Cardiac fibroblast (primary cell): ENCODE results near the gene GRHPR.

Experiments
- DNase-seq, 2 donors: peaks; one replicate each; pipeline versions ENCODE4 v3.0.0 to v3.0.0-alpha.2; 2010; ENCODE audit warnings: low read depth in 2 of 2
- H3K4me3 ChIP-seq, 2 donors: replicated peaks in 1 of 2; 1 replicate in 1 of 2; 2 replicates in 1 of 2; pipeline ENCODE4 v1.5.1; 2011; ENCODE audit warnings: low read depth in 2 of 2, low read length in 2 of 2, mild to moderate bottlenecking in 2 of 2, moderate library complexity in 1 of 2
- TF ChIP-seq, protein P1 (sequence below): IDR thresholded peaks from one replicate; pipeline ENCODE4 v1.5.1; 2011; ENCODE audit warnings: low read depth, mild to moderate bottlenecking, low read length, inconsistent platforms

Gene GRHPR

DNA sequence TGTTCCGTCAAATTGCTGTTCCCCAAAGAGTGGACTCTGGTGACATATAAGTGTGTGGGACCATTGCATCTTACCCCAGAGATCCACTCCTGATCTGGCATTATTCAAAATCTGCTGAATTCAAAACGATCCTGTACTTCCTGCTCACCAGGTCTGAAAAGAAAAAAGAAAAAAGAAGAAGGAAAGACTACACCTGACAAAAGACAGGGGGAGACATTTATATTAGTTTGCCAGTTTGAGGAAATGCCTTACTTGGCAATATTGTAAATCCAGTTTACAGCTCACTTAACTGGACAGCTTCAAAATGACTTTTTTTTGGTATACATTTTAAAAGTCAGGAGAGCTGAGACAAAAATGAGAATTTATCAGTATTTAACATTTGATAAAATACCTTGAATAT is 15.0 kb upstream of the GRHPR start:
- H3K4me3 ChIP-seq, result no peak overlapping the region
- DNase-seq, result no peak
- TF ChIP-seq, protein P1, sequence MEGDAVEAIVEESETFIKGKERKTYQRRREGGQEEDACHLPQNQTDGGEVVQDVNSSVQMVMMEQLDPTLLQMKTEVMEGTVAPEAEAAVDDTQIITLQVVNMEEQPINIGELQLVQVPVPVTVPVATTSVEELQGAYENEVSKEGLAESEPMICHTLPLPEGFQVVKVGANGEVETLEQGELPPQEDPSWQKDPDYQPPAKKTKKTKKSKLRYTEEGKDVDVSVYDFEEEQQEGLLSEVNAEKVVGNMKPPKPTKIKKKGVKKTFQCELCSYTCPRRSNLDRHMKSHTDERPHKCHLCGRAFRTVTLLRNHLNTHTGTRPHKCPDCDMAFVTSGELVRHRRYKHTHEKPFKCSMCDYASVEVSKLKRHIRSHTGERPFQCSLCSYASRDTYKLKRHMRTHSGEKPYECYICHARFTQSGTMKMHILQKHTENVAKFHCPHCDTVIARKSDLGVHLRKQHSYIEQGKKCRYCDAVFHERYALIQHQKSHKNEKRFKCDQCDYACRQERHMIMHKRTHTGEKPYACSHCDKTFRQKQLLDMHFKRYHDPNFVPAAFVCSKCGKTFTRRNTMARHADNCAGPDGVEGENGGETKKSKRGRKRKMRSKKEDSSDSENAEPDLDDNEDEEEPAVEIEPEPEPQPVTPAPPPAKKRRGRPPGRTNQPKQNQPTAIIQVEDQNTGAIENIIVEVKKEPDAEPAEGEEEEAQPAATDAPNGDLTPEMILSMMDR, result no peak

DNA sequence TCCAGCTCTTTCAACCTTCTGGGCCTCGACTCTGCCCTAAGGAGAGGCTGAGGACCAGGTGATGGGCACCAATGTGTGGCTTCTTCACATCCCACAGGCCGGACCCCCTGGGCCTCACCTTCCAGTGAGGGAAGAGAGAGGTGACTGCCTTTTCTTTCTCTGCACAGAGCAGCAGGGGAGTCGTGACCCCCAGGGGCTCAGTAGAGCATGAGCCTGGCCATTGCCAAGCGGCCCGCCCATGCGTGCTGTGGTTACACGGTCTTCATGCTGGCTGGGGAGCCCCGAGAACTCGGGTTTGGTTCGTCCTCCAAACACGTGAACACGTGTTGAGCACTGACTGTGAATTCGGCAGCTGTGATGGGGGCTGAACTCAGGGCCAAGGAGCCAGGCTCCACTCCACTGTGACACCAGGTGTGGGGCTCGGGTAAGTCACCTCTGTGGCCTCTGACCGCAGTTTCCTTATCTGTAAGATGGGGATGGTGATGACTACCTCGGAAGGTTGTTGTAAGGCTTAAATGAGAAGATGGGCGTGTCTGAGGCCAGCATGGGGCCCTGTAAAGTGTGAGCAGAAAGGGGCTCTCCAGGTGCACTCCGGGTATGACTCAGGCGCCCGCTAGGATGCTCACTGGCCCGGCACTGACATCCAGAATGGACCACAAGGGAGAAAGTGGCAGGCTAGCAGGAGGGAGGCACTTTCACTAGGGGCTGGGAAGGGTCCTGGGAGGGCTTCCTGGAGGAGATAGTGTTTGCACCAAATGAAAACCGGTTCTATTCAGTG is 13.4 kb upstream of the GRHPR start:
- TF ChIP-seq, protein P1, result no peak
- no peak overlapping the region for H3K4me3 ChIP-seq
- DNase-seq, result no peak

DNA sequence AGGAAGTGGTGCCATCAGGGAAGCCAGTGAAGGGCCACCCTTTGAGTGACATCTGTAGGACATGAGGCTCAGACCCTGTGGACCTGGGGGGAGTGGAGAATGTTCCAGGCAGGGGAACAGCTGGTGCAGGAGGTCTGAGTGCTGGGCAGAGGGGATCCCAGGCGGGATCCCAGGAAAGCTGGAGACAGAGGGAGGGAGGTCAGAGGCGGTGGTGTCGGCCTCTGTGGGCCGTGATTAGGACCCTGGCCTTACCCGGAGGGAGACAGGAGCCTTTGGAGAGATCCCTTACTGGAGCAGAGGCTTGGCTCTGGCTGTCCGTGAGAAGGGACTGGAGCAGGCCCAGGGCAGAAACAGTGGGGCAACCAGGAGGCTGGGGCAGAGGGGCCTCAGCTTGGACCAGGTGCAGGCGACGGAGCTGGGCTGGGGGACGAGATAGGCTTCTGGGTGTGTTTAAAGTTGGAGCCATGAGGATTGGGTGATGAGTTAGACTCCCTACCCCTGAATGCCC is 12.1 kb upstream of the GRHPR start:
- TF ChIP-seq, protein P1, result no peak
- no peak overlapping the region for H3K4me3 ChIP-seq
- DNase-seq, result no peak

DNA sequence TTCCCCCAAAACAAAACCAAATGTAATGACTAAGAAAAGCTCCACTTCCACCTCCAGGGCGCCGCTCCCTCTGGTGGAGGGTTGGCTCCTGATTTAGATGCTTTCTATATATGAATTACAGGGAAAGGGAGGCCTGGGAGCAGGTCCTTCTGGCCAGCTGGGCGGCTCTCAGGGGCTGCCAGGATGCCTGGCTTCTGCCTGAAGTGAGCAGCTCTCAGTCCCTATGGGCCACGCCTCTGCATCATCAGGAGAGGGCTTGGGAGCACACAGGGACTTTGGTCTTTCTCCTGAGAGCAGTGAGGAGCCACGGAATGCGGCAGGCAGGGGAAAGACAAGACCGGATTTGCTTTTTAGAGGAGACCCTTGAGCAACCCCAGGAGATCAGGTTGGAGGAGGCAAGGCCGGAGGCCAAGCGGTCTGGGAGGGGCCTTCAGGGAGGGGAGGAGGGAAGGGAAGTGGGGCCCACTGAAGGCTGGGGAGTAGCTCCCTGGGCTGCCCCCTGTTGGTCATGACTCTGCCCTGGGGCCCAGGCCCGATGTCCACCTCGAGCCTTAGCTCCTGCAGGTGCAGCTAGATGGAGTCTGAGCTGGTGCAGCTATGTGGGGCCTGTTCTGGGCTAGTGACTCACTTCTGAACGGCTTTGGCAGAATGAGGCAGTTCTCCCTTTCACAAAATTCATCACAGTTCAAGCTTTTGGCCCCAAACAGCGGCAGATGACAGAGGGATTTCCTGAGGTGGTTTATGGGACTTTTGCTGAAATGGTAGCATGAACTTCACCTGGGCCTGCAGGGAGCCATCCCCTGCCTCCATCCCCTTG is 11.3 kb upstream of the GRHPR start:
- DNase-seq, result peak; percentile 37 to 40
- TF ChIP-seq, protein P1, result peak; percentile 48
- no peak overlapping the region for H3K4me3 ChIP-seq

DNA sequence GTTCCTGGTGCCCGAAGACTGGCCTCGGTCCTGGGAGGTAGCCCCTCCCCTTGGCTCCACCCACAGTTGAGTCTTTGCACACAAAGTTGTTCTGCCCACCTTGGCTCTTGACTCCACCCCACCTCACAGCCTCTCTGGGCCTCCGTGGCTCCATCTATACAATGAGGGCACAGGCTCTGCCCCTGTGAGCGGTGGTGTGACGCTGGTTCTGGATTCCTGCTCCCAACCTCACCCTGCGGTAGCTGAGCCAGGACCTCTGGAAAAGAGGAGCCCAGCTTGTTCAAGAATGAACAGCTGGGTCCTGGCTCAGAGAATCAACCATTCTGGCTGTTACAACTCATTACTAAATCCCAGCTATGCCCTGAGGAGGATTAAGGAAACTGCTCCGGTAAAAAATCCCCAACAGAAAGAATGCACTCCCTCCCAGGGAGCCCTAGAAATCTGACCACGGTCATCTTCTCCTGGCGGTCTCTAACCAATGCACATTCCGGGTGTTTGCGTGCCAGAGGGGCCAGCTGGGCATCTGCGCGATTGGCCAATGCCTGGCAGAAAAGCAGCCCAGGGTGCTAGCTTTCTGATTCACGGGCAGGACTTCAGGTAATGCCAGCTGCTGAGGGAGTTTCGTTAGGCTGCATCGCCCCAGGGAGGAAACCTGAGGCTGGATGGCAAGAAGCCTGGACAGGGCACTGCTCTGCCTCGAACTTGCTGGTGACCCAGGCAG is 9.9 kb upstream of the GRHPR start:
- peak; percentile 36 to 51 for DNase-seq
- TF ChIP-seq, protein P1, result no peak
- H3K4me3 ChIP-seq, result no peak overlapping the region

DNA sequence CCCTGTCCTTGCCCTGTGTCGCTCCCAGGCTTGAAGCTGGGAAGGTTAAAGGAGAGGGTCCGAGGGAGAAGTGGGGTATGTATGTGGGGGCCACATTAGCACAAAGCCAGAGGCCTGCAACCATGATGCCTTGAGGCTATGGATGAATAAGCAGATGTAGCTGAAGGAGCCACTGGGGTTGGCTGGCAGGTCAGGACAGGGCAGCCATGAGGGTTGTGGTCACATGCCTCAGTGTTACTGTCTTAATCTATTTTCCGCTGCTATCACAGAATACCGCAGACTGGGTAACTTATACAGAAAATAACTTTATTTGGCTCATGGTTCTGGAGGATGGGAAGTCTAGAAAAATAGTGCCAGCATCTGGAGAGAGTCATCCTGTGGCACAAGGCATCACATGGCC is 9.2 kb upstream of the GRHPR start:
- TF ChIP-seq, protein P1, result no peak
- no peak overlapping the region for H3K4me3 ChIP-seq
- no peak for DNase-seq
